Activated naive CD8-positive, alpha-beta T cell treated with anti-CD3 and anti-CD28 coated beads, Interleukin-2, amount 10 ng/mL, durations not matched to agents 7 days and 5 days (primary cell): ENCODE results near the gene CAMK2G. TPM values are rescaled to one million over a fixed set of nuclear protein-coding genes. Genes with fewer than 3 reads are reported as not detected.
A peak's percentile ranks its signal among the peaks of the same experiment; 100 is the strongest.

Experiments
- ATAC-seq: fragments of 150-1000 bp; cut with Tn5 transposase; one replicate; pipeline ENCODE4 v1.10.0; 2021; ENCODE audit warnings: low read depth, moderate library complexity
- POLR2A ChIA-PET: fragments of 350-600 bp; sonication (Branson Sonifier 250); formaldehyde crosslinking; loops from one replicate; lab custom pipeline; 2021; ENCODE audit warnings: antibody characterized with exemption; lab: Charles Lee
- DNase-seq: peaks from one replicate; pipeline ENCODE4 v3.0.0; 2021
- H3K27ac Mint-ChIP-seq: one replicate; pipeline ENCODE4 v1.8.0; 2022; ENCODE audit warnings: mild to moderate bottlenecking, mixed read lengths
- H3K27me3 Mint-ChIP-seq: one replicate; pipeline ENCODE4 v1.8.0; 2022; ENCODE audit warnings: mild to moderate bottlenecking, moderate library complexity, mixed read lengths
- H3K36me3 Mint-ChIP-seq: one replicate; pipeline ENCODE4 v1.8.0; 2021; ENCODE audit warnings: mild to moderate bottlenecking, mixed read lengths
- H3K4me1 Mint-ChIP-seq: one replicate; pipeline ENCODE4 v1.8.0; 2021; ENCODE audit warnings: mixed read lengths
- H3K4me3 Mint-ChIP-seq: one replicate; pipeline ENCODE4 v1.8.0; 2022; ENCODE audit warnings: mild to moderate bottlenecking, moderate library complexity, mixed read lengths
- H3K9me3 Mint-ChIP-seq: one replicate; pipeline ENCODE4 v1.8.0; 2021; ENCODE audit warnings: mixed read lengths
- total RNA-seq, 2 experiments: library from RNA; stranded (reverse); gene quantifications; one replicate each; pipeline ENCODE4 v1.2.3, GENCODE V29; 2021

Gene CAMK2G
- total RNA-seq, 2 experiments from 2014 or later, result 48.6 to 53.5 TPM

GRCh38 chr10:73871295-73872189 is 2.8 kb downstream of the CAMK2G start:
- Mint-ChIP-seq H3K36me3 (peaks cover 24% of the 10 kb centered on the region), H3K27ac (peak overlapping the region; percentile 9), H3K4me3 (no peak overlapping the region), H3K27me3 (no peaks in the 10 kb centered on the region), H3K9me3 (no peaks in the 10 kb centered on the region), H3K4me1 (peaks cover 45% of the 10 kb centered on the region)
- no peak for DNase-seq
- no peak for ATAC-seq
- POLR2A ChIA-PET, result no interaction called here

DNA sequence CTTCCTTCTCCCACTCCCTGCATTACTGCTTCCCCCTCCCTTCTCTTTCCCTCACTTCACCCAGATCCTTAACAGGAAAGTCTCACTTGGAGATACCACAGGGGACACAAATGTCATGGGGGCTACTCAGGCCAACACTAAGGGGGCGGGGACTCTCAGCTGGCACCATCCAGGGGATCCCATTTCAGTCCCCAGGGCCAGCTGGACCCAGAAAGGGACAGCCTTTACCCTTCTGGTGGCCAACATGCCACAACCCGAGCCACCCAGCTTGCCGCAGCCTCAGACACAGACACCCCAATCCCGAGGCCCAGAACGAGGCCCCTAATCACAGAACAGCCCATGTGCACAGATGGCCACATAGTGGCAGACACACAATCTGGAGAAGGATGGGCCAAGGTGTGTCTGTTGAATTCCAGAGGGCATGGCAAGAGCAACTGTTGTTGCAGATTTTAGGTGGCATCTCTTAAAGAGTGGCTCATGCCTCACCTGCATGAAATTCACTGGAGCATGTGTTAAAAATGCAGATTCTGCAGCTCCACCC is 5.6 kb downstream of the CAMK2G start:
- no peak for DNase-seq
- Mint-ChIP-seq H3K27ac (peak overlapping the region; percentile 18), H3K4me1 (peaks cover 60% of the 10 kb centered on the region), H3K4me3 (no peak overlapping the region), H3K36me3 (peaks cover 30% of the 10 kb centered on the region), H3K9me3 (no peaks in the 10 kb centered on the region), H3K27me3 (no peaks in the 10 kb centered on the region)
- no peak for ATAC-seq
- POLR2A ChIA-PET, result interaction anchor here (1.4 kb wide), 1 partner anchor 11 kb away, joined by 3 read pairs; no protein-coding TSS in a partner anchor

- no peak for DNase-seq
- Mint-ChIP-seq H3K9me3 (no peaks in the 10 kb centered on the region), H3K27me3 (no peaks in the 10 kb centered on the region), H3K36me3 (peaks cover 30% of the 10 kb centered on the region), H3K4me1 (peaks cover 64% of the 10 kb centered on the region), H3K4me3 (no peak overlapping the region), H3K27ac (peak overlapping the region; percentile 43)
- ATAC-seq, result no peak
- POLR2A ChIA-PET, result no interaction called here
Measured at GRCh38 chr10:73867871-73868631, 6.3 kb downstream of the CAMK2G start.

DNA sequence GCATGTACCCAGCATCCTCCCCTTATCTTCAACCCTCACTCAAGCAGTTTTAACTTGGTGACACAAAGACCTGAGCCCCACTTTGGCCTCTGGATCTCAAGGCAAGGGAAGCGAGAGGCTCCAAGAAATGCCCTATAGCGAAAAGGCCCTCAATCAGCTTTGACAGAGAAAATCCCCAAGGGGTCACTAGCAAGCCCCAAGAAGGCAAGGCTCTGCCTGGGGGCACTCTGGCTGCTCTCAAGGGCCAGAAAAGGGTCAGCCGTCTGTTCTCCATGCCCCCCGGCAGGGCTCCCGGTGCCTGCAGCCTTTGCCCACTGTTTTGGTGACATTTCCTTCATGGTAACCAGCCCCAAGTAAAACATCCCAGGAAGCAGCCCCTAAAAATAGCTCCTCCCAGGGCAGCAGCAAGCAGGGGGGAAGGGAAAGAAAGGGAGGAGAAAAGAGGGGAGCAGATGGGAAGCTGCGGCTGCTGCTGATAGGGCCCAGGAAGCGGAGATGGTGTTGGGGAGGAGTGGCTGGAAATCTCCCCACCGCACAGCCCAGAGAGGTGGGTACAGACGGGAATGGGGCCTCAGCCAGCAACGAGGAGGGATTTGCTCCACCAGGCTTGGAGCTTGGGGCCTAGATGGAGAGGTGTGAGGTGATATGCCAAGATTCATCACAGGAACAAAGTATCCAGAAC is 7.1 kb downstream of the CAMK2G start:
- POLR2A ChIA-PET, result interaction anchor here (2.4 kb wide), 1 partner anchor 12 kb away, joined by 12 read pairs; no protein-coding TSS in a partner anchor
- no peak overlapping the region for H3K4me3 Mint-ChIP-seq
- H3K36me3 Mint-ChIP-seq, result peaks cover 24% of the 10 kb centered on the region
- H3K27ac Mint-ChIP-seq, result peak overlapping the region; percentile 98
- ATAC-seq, result no peak
- no peaks in the 10 kb centered on the region for H3K9me3 Mint-ChIP-seq
- DNase-seq, result no peak
- no peaks in the 10 kb centered on the region for H3K27me3 Mint-ChIP-seq
- peaks cover 63% of the 10 kb centered on the region for H3K4me1 Mint-ChIP-seq

DNA sequence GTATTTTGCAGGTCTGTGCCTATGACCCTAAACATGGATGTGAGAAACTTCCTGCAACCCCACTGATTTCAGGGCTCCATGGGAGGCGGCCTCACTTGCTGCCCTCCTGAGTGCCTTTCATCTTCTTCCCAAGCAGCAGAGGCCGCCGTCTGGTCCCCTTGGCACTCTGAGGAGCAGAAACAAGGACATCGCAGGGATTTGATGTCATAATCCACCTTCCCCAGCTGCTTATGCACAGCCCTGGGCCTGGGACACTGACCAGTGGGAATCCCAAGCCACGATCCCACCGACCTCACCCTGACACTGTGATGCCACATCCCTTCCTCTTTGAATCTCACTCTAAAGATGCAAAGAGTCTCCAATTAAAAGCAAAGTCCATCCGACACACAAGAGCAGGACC is 7.7 kb downstream of the CAMK2G start:
- H3K27ac Mint-ChIP-seq, result peak overlapping the region; percentile 98
- no peak for DNase-seq
- peaks cover 65% of the 10 kb centered on the region for H3K4me1 Mint-ChIP-seq
- H3K27me3 Mint-ChIP-seq, result no peaks in the 10 kb centered on the region
- H3K9me3 Mint-ChIP-seq, result no peaks in the 10 kb centered on the region
- H3K36me3 Mint-ChIP-seq, result peaks cover 24% of the 10 kb centered on the region
- H3K4me3 Mint-ChIP-seq, result peak overlapping the region; percentile 77
- ATAC-seq, result no peak
- POLR2A ChIA-PET, result interaction anchor here (0.7 to 2.4 kb wide), 5 partner anchors 8 to 56 kb away, joined by 3 to 22 read pairs (median 10); partner anchors contain the start of gene CAMK2G

DNA sequence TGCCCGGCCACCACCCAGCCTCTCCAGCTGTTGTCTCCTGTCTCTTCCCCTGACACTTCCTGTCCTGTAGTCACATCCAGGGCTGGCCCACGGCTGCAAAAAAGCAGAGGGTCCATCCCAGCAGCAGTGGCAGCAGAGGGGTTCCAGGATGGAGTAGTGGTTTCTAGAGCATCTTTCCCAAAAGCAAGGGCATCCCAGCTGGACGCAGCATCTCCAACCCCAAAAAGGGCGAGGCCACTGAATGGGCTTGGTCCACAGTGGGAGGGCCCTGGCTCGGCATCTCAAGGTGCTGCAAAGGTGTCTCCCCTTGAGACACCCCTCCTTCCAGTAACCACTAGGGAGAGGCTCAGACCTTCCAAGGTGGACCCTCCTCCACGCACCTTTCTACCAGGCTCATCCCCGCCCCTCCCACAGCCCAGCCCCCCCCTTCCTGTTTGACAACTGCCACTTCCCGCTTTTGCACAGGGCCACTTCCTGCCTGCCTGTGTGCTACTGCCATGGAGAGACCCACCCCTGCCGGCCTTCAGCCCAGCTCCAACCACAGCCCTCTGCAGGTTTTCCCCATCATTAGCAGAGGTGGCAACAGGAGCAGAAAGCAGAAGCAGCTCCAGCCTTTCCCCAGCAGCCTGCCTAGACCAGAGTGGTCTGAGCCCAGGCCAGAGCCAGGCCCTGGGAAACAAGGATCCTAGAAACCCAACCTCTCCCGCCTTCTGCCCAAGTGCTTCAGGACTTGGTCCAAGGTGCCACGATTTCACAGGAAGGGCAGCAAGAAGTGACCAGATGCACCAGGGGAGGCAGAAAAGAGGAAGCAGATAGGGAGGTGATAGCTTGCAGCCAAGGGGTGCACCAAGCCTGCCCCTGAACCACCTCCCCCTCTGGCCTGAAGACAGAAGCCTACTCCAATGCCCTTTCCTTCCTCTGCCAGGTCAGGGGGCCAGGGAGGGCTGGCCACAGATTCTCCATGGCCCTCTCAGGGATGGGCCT is 8.6 kb downstream of the CAMK2G start:
- H3K36me3 Mint-ChIP-seq, result peaks cover 19% of the 10 kb centered on the region
- peak; percentile 87 for ATAC-seq
- no peaks in the 10 kb centered on the region for H3K9me3 Mint-ChIP-seq
- POLR2A ChIA-PET, result interaction anchor here (0.7 to 2.4 kb wide), 8 partner anchors 9 to 126 kb away, joined by 3 to 22 read pairs (median 4); partner anchors contain the start of gene CAMK2G
- DNase-seq, result peak; percentile 59
- H3K27ac Mint-ChIP-seq, result peak overlapping the region; percentile 98
- H3K4me3 Mint-ChIP-seq, result peak overlapping the region; percentile 77
- no peaks in the 10 kb centered on the region for H3K27me3 Mint-ChIP-seq
- H3K4me1 Mint-ChIP-seq, result peaks cover 61% of the 10 kb centered on the region

GRCh38 chr10:73865107-73865458 is 9.3 kb downstream of the CAMK2G start:
- Mint-ChIP-seq H3K4me1 (peaks cover 63% of the 10 kb centered on the region), H3K27ac (peak overlapping the region; percentile 98), H3K4me3 (peak overlapping the region; percentile 77), H3K9me3 (no peaks in the 10 kb centered on the region), H3K27me3 (no peaks in the 10 kb centered on the region), H3K36me3 (peaks cover 18% of the 10 kb centered on the region)
- no peak for ATAC-seq
- DNase-seq, result no peak
- POLR2A ChIA-PET, result interaction anchor here (1.0 to 2.4 kb wide), 5 partner anchors 8 to 16 kb away, joined by 3 to 22 read pairs (median 10); partner anchors contain the start of gene CAMK2G

GRCh38 chr10:73864229-73864628 is 10.1 kb downstream of the CAMK2G start:
- POLR2A ChIA-PET, result interaction anchor here (3.0 kb wide), 1 partner anchor 10 kb away, joined by 20 read pairs; the partner anchor contains the start of gene CAMK2G
- Mint-ChIP-seq H3K27ac (peak overlapping the region; percentile 98), H3K36me3 (peaks cover 19% of the 10 kb centered on the region), H3K9me3 (no peaks in the 10 kb centered on the region), H3K27me3 (no peaks in the 10 kb centered on the region), H3K4me3 (peak overlapping the region; percentile 77), H3K4me1 (peaks cover 70% of the 10 kb centered on the region)
- DNase-seq (no peak), ATAC-seq (no peak)

- no peak for ATAC-seq
- Mint-ChIP-seq H3K4me3 (no peak overlapping the region), H3K9me3 (no peaks in the 10 kb centered on the region), H3K4me1 (peaks cover 76% of the 10 kb centered on the region), H3K36me3 (peaks cover 22% of the 10 kb centered on the region), H3K27ac (no peak overlapping the region), H3K27me3 (no peaks in the 10 kb centered on the region)
- no peak for DNase-seq
- POLR2A ChIA-PET, result interaction anchor here (3.0 kb wide), 1 partner anchor 11 kb away, joined by 20 read pairs; the partner anchor contains the start of gene CAMK2G
Measured at GRCh38 chr10:73863039-73863817, 11.1 kb downstream of the CAMK2G start.

- DNase-seq (no peak), ATAC-seq (no peak)
- H3K4me3 Mint-ChIP-seq, result no peak overlapping the region
- H3K27ac Mint-ChIP-seq, result peak overlapping the region; percentile 16
- peaks cover 82% of the 10 kb centered on the region for H3K4me1 Mint-ChIP-seq
- POLR2A ChIA-PET, result interaction anchor here (1.3 to 3.0 kb wide), 2 partner anchors 13 to 17 kb away, joined by 5 to 20 read pairs; partner anchors contain the start of gene CAMK2G
- H3K36me3 Mint-ChIP-seq, result peaks cover 25% of the 10 kb centered on the region
- H3K27me3 Mint-ChIP-seq, result no peaks in the 10 kb centered on the region
- H3K9me3 Mint-ChIP-seq, result no peaks in the 10 kb centered on the region
Measured at GRCh38 chr10:73862011-73862410, 12.3 kb downstream of the CAMK2G start.
